HEK293T (cell line): ENCODE measurements around the gene ANP32B.

Experiments
- ARNT ChIP-seq: fragments of 450-650 bp; IDR thresholded peaks from 2 replicates; pipeline ENCODE4 v1.6.1; 2017; ENCODE audit warnings: mild to moderate bottlenecking
- BHLHE40 ChIP-seq: fragments of 450-650 bp; IDR thresholded peaks from 2 replicates; pipeline ENCODE4 v1.6.1; 2016; ENCODE audit warnings: mild to moderate bottlenecking, moderate library complexity, borderline replicate concordance
- CTBP1 ChIP-seq: fragments of 450-650 bp; IDR thresholded peaks from 2 replicates; pipeline ENCODE4 v1.6.1; 2016; ENCODE audit warnings: borderline replicate concordance
- ELF4 ChIP-seq: fragments of 450-650 bp; IDR thresholded peaks from 2 replicates; pipeline ENCODE4 v1.6.1; 2017; ENCODE audit warnings: antibody characterized with exemption
- FOXA1 ChIP-seq: fragments of 450-650 bp; IDR thresholded peaks from 2 replicates; pipeline ENCODE4 v1.6.1; 2016; ENCODE audit warnings: mild to moderate bottlenecking
- FOXK2 ChIP-seq: fragments of 450-650 bp; IDR thresholded peaks from 2 replicates; pipeline ENCODE4 v1.6.1; 2016; ENCODE audit warnings: mild to moderate bottlenecking
- FOXM1 ChIP-seq: fragments of 450-650 bp; IDR thresholded peaks from 2 replicates; pipeline ENCODE4 v1.6.1; 2017; ENCODE audit warnings: mild to moderate bottlenecking, borderline replicate concordance
- L3MBTL2 ChIP-seq: fragments of 450-650 bp; conservative IDR thresholded peaks from 2 replicates; pipeline ENCODE4 v1.6.1; 2016; ENCODE audit warnings: mild to moderate bottlenecking
- NFRKB ChIP-seq: fragments of 450-650 bp; IDR thresholded peaks from 2 replicates; pipeline ENCODE4 v1.6.1; 2016; ENCODE audit warnings: mild to moderate bottlenecking, moderate library complexity
- SP1 ChIP-seq: fragments of 450-650 bp; IDR thresholded peaks from 2 replicates; pipeline ENCODE4 v1.6.1; 2017
- SUZ12 ChIP-seq: fragments of 450-650 bp; IDR thresholded peaks from 2 replicates; pipeline ENCODE4 v1.6.1; 2016; ENCODE audit warnings: mild to moderate bottlenecking
- TARDBP ChIP-seq: fragments of 450-650 bp; IDR thresholded peaks from 2 replicates; pipeline ENCODE4 v1.6.1; 2016
- ZNF384 ChIP-seq: fragments of 450-650 bp; IDR thresholded peaks from 2 replicates; pipeline ENCODE4 v1.6.1; 2016
- TF ChIP-seq, protein P1 (sequence below): fragments of 450-650 bp; IDR thresholded peaks from 2 replicates; pipeline ENCODE4 v1.6.1; 2016

DNA sequence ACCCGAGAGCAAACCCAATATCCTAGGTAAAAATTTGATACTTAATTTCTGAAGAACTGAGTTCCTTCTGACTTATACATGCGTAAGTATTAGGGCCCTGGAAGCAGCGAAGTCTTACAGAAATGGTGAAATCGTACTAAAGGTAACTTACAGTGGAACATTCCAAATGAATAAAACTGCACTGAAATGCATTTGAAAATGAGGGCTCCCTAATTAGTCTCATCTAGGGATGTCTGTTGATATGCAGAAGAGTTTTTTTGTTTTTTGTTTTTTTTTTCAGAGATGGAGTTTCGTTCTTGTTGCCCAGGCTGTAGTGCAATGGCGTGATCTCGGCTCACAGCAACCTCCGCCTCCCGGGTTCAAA, 63.0 kb downstream of the ANP32B start:
- TF ChIP-seq FOXA1 = no peak
- TF ChIP-seq SUZ12 = no peak
- no peak for TF ChIP-seq NFRKB
- no peak for TF ChIP-seq ELF4
- TF ChIP-seq SP1 = no peak
- no peak for TF ChIP-seq BHLHE40
- no peak for TF ChIP-seq ZNF384
- no peak for TF ChIP-seq ARNT
- TF ChIP-seq CTBP1 = no peak
- no peak for TF ChIP-seq TARDBP
- TF ChIP-seq FOXM1 = no peak
- TF ChIP-seq L3MBTL2 = no peak
- TF ChIP-seq, protein P1, sequence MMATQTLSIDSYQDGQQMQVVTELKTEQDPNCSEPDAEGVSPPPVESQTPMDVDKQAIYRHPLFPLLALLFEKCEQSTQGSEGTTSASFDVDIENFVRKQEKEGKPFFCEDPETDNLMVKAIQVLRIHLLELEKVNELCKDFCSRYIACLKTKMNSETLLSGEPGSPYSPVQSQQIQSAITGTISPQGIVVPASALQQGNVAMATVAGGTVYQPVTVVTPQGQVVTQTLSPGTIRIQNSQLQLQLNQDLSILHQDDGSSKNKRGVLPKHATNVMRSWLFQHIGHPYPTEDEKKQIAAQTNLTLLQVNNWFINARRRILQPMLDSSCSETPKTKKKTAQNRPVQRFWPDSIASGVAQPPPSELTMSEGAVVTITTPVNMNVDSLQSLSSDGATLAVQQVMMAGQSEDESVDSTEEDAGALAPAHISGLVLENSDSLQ = no peak
- TF ChIP-seq FOXK2 = no peak
